Panc1 (cell line): ENCODE data around the gene NTRK3.

Experiments used
- POLR2AphosphoS5 ChIP-seq: IDR thresholded peaks from 2 replicates; pipeline ENCODE4 v1.6.1; 2012; ENCODE audit warnings: mild to moderate bottlenecking, low read depth, low read length, moderate library complexity
- SIN3A ChIP-seq: IDR thresholded peaks from 2 replicates; pipeline ENCODE4 v1.6.1; 2012; ENCODE audit warnings: low read depth, mild to moderate bottlenecking, low read length, moderate library complexity, borderline replicate concordance; ENCODE audit not compliant: insufficient read depth
- TCF7L2 ChIP-seq: IDR thresholded peaks from 2 replicates; pipeline ENCODE4 v1.6.1; 2011; ENCODE audit warnings: mild to moderate bottlenecking, low read depth, low read length, inconsistent platforms
- TF ChIP-seq, protein P1 (sequence below): fragments of 450-650 bp; IDR thresholded peaks from 2 replicates; pipeline ENCODE4 v1.5.1; 2017; ENCODE audit warnings: mild to moderate bottlenecking
- TF ChIP-seq, protein P2 (sequence below), 2 experiments: IDR thresholded peaks; 2 replicates each; pipeline ENCODE4 v1.6.1; 2011 to 2012; ENCODE audit warnings: low read depth in 2 of 2, control low read depth in 1 of 2, low read length in 1 of 2, mild to moderate bottlenecking in 1 of 2, moderate library complexity in 1 of 2; ENCODE audit not compliant: insufficient read depth in 1 of 2

DNA sequence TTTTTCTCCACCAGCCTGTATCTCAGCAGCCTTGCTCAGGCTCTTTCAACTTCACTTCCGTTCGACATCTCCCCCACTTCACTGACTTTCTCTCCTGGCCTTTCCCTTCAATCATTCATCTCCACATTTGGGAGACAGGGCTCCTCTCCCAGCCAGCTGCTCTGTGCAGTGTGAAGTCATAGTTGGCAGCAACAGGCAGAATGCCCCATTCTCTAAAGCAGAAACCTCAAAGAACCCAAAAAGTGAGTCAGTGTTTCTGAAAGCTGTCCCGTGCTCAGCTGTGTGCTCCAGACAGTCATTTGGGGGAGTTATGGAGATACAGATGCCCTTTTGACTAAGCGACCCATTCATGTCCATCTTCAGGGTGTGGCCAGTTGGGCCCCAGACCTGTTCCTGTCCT, 54.3 kb downstream of the NTRK3 start:
- TF ChIP-seq, protein P1, sequence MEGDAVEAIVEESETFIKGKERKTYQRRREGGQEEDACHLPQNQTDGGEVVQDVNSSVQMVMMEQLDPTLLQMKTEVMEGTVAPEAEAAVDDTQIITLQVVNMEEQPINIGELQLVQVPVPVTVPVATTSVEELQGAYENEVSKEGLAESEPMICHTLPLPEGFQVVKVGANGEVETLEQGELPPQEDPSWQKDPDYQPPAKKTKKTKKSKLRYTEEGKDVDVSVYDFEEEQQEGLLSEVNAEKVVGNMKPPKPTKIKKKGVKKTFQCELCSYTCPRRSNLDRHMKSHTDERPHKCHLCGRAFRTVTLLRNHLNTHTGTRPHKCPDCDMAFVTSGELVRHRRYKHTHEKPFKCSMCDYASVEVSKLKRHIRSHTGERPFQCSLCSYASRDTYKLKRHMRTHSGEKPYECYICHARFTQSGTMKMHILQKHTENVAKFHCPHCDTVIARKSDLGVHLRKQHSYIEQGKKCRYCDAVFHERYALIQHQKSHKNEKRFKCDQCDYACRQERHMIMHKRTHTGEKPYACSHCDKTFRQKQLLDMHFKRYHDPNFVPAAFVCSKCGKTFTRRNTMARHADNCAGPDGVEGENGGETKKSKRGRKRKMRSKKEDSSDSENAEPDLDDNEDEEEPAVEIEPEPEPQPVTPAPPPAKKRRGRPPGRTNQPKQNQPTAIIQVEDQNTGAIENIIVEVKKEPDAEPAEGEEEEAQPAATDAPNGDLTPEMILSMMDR, result no peak
- no peak for TF ChIP-seq POLR2AphosphoS5
- TF ChIP-seq, protein P2, sequence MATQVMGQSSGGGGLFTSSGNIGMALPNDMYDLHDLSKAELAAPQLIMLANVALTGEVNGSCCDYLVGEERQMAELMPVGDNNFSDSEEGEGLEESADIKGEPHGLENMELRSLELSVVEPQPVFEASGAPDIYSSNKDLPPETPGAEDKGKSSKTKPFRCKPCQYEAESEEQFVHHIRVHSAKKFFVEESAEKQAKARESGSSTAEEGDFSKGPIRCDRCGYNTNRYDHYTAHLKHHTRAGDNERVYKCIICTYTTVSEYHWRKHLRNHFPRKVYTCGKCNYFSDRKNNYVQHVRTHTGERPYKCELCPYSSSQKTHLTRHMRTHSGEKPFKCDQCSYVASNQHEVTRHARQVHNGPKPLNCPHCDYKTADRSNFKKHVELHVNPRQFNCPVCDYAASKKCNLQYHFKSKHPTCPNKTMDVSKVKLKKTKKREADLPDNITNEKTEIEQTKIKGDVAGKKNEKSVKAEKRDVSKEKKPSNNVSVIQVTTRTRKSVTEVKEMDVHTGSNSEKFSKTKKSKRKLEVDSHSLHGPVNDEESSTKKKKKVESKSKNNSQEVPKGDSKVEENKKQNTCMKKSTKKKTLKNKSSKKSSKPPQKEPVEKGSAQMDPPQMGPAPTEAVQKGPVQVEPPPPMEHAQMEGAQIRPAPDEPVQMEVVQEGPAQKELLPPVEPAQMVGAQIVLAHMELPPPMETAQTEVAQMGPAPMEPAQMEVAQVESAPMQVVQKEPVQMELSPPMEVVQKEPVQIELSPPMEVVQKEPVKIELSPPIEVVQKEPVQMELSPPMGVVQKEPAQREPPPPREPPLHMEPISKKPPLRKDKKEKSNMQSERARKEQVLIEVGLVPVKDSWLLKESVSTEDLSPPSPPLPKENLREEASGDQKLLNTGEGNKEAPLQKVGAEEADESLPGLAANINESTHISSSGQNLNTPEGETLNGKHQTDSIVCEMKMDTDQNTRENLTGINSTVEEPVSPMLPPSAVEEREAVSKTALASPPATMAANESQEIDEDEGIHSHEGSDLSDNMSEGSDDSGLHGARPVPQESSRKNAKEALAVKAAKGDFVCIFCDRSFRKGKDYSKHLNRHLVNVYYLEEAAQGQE (IDR thresholded peaks at IDR 0.05; ENCODE audit: insufficient read depth in 1 of 2, low read depth in 2 of 2, low read length in 1 of 2), result no peak
- TF ChIP-seq TCF7L2, result no peak
- no peak for TF ChIP-seq SIN3A
